GM12878 (cell line): ENCODE measurements around the gene NAT10. TPM values are rescaled to one million over a fixed set of nuclear protein-coding genes. Genes with fewer than 3 reads are reported as not detected.

Source experiments
- IKZF2 ChIP-seq, 2 experiments: fragments of 450-650 bp; IDR thresholded peaks; 2 replicates each; pipeline ENCODE4 v1.6.1; 2017; ENCODE audit warnings: mild to moderate bottlenecking in 2 of 2, moderate library complexity in 2 of 2
- MTA3 ChIP-seq: IDR thresholded peaks from 2 replicates; pipeline ENCODE4 v1.6.1; 2012; ENCODE audit warnings: low read length, inconsistent platforms, borderline replicate concordance
- NFYA ChIP-seq: IDR thresholded peaks from 2 replicates; pipeline ENCODE4 v1.6.1; 2011; ENCODE audit warnings: low read depth, mild to moderate bottlenecking, low read length, improper control_type of control experiment, borderline replicate concordance
- SIN3A ChIP-seq: IDR thresholded peaks from 2 replicates; pipeline ENCODE4 v1.6.1; 2012; ENCODE audit warnings: low read depth, low read length, improper control_type of control experiment
- TCF3 ChIP-seq: IDR thresholded peaks from 2 replicates; pipeline ENCODE4 v1.6.1; 2012; ENCODE audit warnings: low read depth, mild to moderate bottlenecking, low read length, borderline replicate concordance; ENCODE audit not compliant: insufficient read depth
- polyA plus RNA-seq, 11 experiments: library from polyadenylated mRNA; depleted of rRNA in 4 of 11; unstranded in 6 of 11; stranded (reverse) in 5 of 11; fragments of >200 nt; fragmentation: Nextera tagmentation in 4 of 11; fragmentation: Illumina TruSeq in 1 of 11; extraction: Ambion mirVana in 4 of 11; extraction: Trizol in 1 of 11; gene quantifications; 1 replicate in 1 of 11; 2 replicates in 10 of 11; pipeline versions ENCODE4 v1.2.1 to v1.2.3, GENCODE V29; 2011 to 2016; ENCODE audit warnings: inconsistent platforms in 2 of 11, missing spikeins in 2 of 11, low read depth in 1 of 11
- total RNA-seq, 4 experiments: library from RNA; depleted of rRNA in 3 of 4; stranded (reverse); fragments of >200 nt in 3 of 4; fragmentation: Illumina TruSeq in 1 of 4; extraction: Trizol in 1 of 4; gene quantifications; 2 replicates each; pipeline versions ENCODE4 v1.2.1 to v1.2.3, GENCODE V29; 2013 to 2021
- TF ChIP-seq, protein P1 (sequence below): IDR thresholded peaks from 2 replicates; pipeline ENCODE4 v1.6.1; 2011; ENCODE audit warnings: low read depth, low read length, improper control_type of control experiment, borderline replicate concordance
- TF ChIP-seq, protein P2 (sequence below): IDR thresholded peaks from 2 replicates; pipeline ENCODE4 v1.6.1; 2011; ENCODE audit warnings: borderline replicate concordance, low read depth, mild to moderate bottlenecking, moderate library complexity, mixed read lengths, low read length; ENCODE audit not compliant: insufficient read depth; ENCODE audit errors: extremely low read length
- TF ChIP-seq, protein P3 (sequence below): IDR thresholded peaks from 2 replicates; pipeline ENCODE4 v1.6.1; 2012; ENCODE audit warnings: improper control_type of control experiment, low read depth, low read length; ENCODE audit not compliant: insufficient replicate concordance

NAT10 gene
- total and polyA plus RNA-seq, 10 of the 15 experiments (the other 5 are each of a cell fraction or from before 2014, with no cell fraction given), result 45.1 to 95.5 (median 72.8) TPM

DNA sequence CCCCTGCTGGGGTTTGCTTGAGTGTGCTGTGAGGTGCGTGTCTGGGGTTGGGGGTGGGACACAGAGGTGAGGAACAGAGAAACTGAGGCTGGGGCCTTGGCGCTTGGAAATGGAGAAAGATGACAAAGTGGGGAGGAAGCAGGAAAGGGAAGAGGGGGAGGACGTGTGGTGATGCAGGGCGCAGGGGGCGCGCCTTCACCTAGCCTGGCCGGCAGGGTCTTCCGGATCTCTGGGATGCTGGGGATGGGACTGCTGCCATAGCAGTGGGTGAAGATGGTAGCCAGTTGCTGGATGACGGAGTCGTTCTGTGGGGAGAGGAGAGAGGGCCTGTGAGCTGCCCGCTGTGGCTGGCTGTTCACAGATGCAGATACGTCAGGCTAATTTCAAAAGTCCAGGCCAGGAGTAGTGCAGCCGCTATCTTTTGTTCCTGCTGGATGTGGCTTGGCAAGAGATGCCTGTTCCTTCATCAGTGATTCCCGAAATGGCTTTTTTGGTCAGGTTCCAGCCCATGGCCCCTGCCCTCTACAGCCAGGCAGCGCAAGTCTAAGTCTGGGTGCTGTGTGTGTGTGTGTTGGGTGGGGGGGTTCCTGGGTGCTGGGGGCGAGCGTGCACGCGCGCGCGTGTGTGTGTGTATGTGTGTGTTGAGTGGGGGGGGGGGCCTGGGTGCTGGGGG is 54.8 kb downstream of the NAT10 start (continued):
- TF ChIP-seq, protein P1, sequence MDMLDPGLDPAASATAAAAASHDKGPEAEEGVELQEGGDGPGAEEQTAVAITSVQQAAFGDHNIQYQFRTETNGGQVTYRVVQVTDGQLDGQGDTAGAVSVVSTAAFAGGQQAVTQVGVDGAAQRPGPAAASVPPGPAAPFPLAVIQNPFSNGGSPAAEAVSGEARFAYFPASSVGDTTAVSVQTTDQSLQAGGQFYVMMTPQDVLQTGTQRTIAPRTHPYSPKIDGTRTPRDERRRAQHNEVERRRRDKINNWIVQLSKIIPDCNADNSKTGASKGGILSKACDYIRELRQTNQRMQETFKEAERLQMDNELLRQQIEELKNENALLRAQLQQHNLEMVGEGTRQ, result no peak
- no peak for TF ChIP-seq IKZF2 (IDR thresholded peaks at IDR 0.05)
- TF ChIP-seq SIN3A, result no peak
- no peak for TF ChIP-seq NFYA
- TF ChIP-seq, protein P2, sequence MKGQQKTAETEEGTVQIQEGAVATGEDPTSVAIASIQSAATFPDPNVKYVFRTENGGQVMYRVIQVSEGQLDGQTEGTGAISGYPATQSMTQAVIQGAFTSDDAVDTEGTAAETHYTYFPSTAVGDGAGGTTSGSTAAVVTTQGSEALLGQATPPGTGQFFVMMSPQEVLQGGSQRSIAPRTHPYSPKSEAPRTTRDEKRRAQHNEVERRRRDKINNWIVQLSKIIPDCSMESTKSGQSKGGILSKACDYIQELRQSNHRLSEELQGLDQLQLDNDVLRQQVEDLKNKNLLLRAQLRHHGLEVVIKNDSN, result no peak
- no peak for TF ChIP-seq TCF3
- TF ChIP-seq, protein P3, sequence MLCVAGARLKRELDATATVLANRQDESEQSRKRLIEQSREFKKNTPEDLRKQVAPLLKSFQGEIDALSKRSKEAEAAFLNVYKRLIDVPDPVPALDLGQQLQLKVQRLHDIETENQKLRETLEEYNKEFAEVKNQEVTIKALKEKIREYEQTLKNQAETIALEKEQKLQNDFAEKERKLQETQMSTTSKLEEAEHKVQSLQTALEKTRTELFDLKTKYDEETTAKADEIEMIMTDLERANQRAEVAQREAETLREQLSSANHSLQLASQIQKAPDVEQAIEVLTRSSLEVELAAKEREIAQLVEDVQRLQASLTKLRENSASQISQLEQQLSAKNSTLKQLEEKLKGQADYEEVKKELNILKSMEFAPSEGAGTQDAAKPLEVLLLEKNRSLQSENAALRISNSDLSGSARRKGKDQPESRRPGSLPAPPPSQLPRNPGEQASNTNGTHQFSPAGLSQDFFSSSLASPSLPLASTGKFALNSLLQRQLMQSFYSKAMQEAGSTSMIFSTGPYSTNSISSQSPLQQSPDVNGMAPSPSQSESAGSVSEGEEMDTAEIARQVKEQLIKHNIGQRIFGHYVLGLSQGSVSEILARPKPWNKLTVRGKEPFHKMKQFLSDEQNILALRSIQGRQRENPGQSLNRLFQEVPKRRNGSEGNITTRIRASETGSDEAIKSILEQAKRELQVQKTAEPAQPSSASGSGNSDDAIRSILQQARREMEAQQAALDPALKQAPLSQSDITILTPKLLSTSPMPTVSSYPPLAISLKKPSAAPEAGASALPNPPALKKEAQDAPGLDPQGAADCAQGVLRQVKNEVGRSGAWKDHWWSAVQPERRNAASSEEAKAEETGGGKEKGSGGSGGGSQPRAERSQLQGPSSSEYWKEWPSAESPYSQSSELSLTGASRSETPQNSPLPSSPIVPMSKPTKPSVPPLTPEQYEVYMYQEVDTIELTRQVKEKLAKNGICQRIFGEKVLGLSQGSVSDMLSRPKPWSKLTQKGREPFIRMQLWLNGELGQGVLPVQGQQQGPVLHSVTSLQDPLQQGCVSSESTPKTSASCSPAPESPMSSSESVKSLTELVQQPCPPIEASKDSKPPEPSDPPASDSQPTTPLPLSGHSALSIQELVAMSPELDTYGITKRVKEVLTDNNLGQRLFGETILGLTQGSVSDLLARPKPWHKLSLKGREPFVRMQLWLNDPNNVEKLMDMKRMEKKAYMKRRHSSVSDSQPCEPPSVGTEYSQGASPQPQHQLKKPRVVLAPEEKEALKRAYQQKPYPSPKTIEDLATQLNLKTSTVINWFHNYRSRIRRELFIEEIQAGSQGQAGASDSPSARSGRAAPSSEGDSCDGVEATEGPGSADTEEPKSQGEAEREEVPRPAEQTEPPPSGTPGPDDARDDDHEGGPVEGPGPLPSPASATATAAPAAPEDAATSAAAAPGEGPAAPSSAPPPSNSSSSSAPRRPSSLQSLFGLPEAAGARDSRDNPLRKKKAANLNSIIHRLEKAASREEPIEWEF, result no peak
- no peak for TF ChIP-seq MTA3
- TF ChIP-seq, all 136 proteins: peak for 0
